Measurements from ENCODE around the gene PRMT2. TPM values are rescaled to one million over a fixed set of nuclear protein-coding genes. Genes with fewer than 3 reads are reported as not detected.
"Not testable (repeated sequence)": the region's sequence is repeated elsewhere in the genome, so short reads cannot be mapped to it uniquely, and the experiment has no call there.

PRMT2 gene
- total RNA-seq, 2 donors from 2014 or later: 60.9 to 67.8 TPM

- Histone ChIP-seq H3K36me3 (no peaks in the 10 kb centered on the region), H3K9ac (ENCODE audit: low read depth in 2 of 2, low read length in 2 of 2) (no peak overlapping the region), H3K27me3 (no peaks in the 10 kb centered on the region), H3K27ac (no peak overlapping the region), H3K4me3 (no peak overlapping the region), H3K9me3 (peaks cover 4% of the 10 kb centered on the region), H3K4me1 (no peaks in the 10 kb centered on the region)
- intact Hi-C loops (cut with DNase I): no loop called here
- TF ChIP-seq CTCF (IDR thresholded peaks at IDR 0.05): no peak
- no peak for DNase-seq
These were observed 6.6 kb upstream of the PRMT2 start for GRCh38 chr21:46628868-46629267.

GRCh38 chr21:46630915-46631314 is 4.6 kb upstream of the PRMT2 start:
- intact Hi-C loops (cut with DNase I): not testable (repeated sequence)

GRCh38 chr21:46633566-46633965 is 1.9 kb upstream of the PRMT2 start:
- intact Hi-C loops (cut with DNase I): no loop called here
- H3K4me1 ChIP-seq: no peaks in the 10 kb centered on the region
- no peak for TF ChIP-seq CTCF (IDR thresholded peaks at IDR 0.05)

More at GRCh38 chr21:46630915-46631314, 4.6 kb upstream of the PRMT2 start:
- not testable (repeated sequence) for H3K27me3 ChIP-seq; H3K36me3 ChIP-seq; H3K4me3 ChIP-seq; DNase-seq; H3K9ac ChIP-seq (ENCODE audit: low read depth in 2 of 2, low read length in 2 of 2); H3K4me1 ChIP-seq; H3K27ac ChIP-seq; H3K9me3 ChIP-seq

DNA sequence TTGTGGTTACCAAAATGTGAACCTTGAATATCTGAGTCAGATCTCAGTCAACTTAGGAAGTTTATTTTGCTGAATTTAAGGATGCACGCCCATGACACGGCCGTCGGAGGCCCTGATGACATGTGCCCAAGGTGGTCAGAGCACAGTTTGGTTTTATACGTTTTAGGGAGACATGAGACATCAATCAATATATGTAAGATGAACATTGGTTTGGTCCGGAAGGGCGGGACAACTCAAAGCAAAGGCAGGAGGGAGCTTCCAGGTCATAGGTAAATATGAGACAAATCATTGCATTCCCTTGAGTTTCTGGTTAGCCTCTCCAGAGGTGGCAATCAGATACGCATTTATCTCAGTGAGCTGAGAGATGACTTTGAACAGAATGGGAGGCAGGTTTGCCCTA is 1.0 kb upstream of the PRMT2 start:
- peak; percentile 27 for DNase-seq
- Histone ChIP-seq H3K36me3 (no peaks in the 10 kb centered on the region), H3K9me3 (no peaks in the 10 kb centered on the region), H3K9ac (ENCODE audit: low read depth in 2 of 2, low read length in 2 of 2) (peak overlapping the region in 1 of 2 donors; percentile 87), H3K27ac (peak overlapping the region; percentile 97), H3K4me1 (no peaks in the 10 kb centered on the region), H3K27me3 (no peaks in the 10 kb centered on the region), H3K4me3 (peak overlapping the region; percentile 60)
- intact Hi-C loops (cut with DNase I): no loop called here
- TF ChIP-seq CTCF (IDR thresholded peaks at IDR 0.05): no peak

More at GRCh38 chr21:46633566-46633965, 1.9 kb upstream of the PRMT2 start:
- Histone ChIP-seq H3K9ac (ENCODE audit: low read depth in 2 of 2, low read length in 2 of 2) (no peak overlapping the region), H3K27ac (no peak overlapping the region), H3K4me3 (no peak overlapping the region), H3K27me3 (no peaks in the 10 kb centered on the region), H3K36me3 (no peaks in the 10 kb centered on the region), H3K9me3 (no peaks in the 10 kb centered on the region)
- DNase-seq: no peak

DNA sequence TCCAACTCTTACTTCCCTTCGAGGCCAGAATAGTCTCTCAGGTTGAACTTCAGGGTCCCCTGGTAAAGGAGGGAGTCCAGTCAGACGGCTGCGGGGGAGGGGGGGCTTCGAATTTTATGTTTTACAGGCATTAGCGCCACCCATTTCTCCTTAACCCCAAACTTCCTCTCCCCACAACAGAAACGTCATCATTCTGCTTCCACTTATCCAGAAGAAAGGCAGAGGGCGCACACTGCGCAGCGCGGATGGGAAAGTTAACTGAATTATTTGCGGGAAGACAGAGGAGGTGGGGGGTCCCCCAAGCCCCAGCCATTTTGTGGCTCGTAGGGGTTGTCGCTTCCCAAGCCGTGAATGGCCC is 529 bp upstream of the PRMT2 start:
- intact Hi-C loops (cut with DNase I): no loop called here
- no peaks in the 10 kb centered on the region for H3K9me3 ChIP-seq
- no peaks in the 10 kb centered on the region for H3K36me3 ChIP-seq
- TF ChIP-seq CTCF (IDR thresholded peaks at IDR 0.05): no peak
- H3K27me3 ChIP-seq: no peaks in the 10 kb centered on the region
- peak; percentile 66 for DNase-seq
- H3K27ac ChIP-seq: peak overlapping the region; percentile 97
- H3K9ac ChIP-seq (ENCODE audit: low read depth in 2 of 2, low read length in 2 of 2): peak overlapping the region; percentile 75 to 87
- H3K4me3 ChIP-seq: peak overlapping the region; percentile 60
- no peaks in the 10 kb centered on the region for H3K4me1 ChIP-seq

DNA sequence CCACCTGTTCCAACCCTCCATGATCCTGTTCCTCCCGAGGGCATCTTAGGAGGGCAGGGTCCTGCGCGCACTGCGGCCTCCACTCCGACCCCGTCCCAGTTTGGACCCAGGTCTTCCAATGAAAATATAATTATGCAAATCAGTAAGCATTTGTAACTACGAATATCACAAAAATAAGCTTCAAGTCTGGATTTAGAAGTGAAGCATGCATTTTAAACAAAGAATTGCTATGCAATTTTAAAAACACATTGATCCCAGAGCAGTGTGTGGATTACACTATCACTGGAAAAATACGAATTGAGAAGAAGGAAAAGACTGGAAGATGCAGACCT is 673 bp downstream of the PRMT2 start:
- Histone ChIP-seq H3K27me3 (no peaks in the 10 kb centered on the region), H3K9me3 (no peaks in the 10 kb centered on the region), H3K4me3 (peak overlapping the region; percentile 60), H3K4me1 (no peaks in the 10 kb centered on the region), H3K27ac (peak overlapping the region; percentile 97), H3K36me3 (no peaks in the 10 kb centered on the region), H3K9ac (ENCODE audit: low read depth in 2 of 2, low read length in 2 of 2) (peak overlapping the region; percentile 87 to 94)
- no peak for DNase-seq
- no peak for TF ChIP-seq CTCF (IDR thresholded peaks at IDR 0.05)
- intact Hi-C loops (cut with DNase I): no loop called here

Data from colonic mucosa (tissue), 4 donors.